Ovary (tissue), 9 donors: ENCODE results near the gene RBM8A. TPM values are rescaled to one million over a fixed set of nuclear protein-coding genes. Genes with fewer than 3 reads are reported as not detected.

Source experiments
- DNase-seq, 5 donors: peaks; one replicate each; pipeline ENCODE4 v3.0.0-alpha.2; 2019 to 2020
- H3K27ac ChIP-seq, 2 donors: fragments of 200-600 bp; one replicate each; pipeline versions ENCODE4 v1.5.1 to v1.8.0; 2019 to 2022
- H3K27me3 ChIP-seq: fragments of 200-600 bp; one replicate; pipeline ENCODE4 v1.8.0; 2022
- H3K36me3 ChIP-seq: fragments of 200-600 bp; sonication (generic); one replicate; pipeline ENCODE4 v1.5.1; 2019
- H3K4me1 ChIP-seq: one replicate; pipeline ENCODE4 v1.8.1; 2013; ENCODE audit warnings: mild to moderate bottlenecking, moderate library complexity; ENCODE audit not compliant: insufficient read depth
- H3K4me3 ChIP-seq: fragments of 200-600 bp; sonication (generic); one replicate; pipeline ENCODE4 v1.5.1; 2017
- H3K9me3 ChIP-seq, 2 donors: fragments of 200-600 bp in 1 of 2; sonication (generic) in 1 of 2; one replicate each; pipeline versions ENCODE4 v1.5.1 to v1.8.1; 2013 to 2019; ENCODE audit warnings: mild to moderate bottlenecking in 1 of 2, moderate library complexity in 1 of 2
- EP300 ChIP-seq: sonication (generic); formaldehyde crosslinking; IDR thresholded peaks from one replicate; pipeline ENCODE4 v1.6.1; 2017; ENCODE audit warnings: antibody characterized with exemption
- POLR2A ChIP-seq: fragments of 450-650 bp; IDR thresholded peaks from one replicate; pipeline ENCODE4 v1.6.1; 2017; ENCODE audit warnings: antibody characterized with exemption, mild to moderate bottlenecking, moderate library complexity
- WGBS, 3 donors: extraction: QIAGEN DNeasy Blood & Tissue Kit in 1 of 3; methylation state at CpG; one replicate each; pipeline versions ENCODE4 v1.1.5 to v1.1.7; 2013 to 2017; 5-methylcytosine and 5-hydroxymethylcytosine counted together
- intact Hi-C, 4 donors: fragments of 100-400 bp; cut with DNase I; formaldehyde crosslinking; loops; one replicate each; pipeline versions ENCODE4 v1.11.0 to v1.15.1; 2022 to 2023
- polyA plus RNA-seq, 2 donors: library from polyadenylated mRNA; stranded (reverse); fragments of 200-250 nt in 1 of 2; fragments of 350-450 nt in 1 of 2; fragmentation: Illumina TruSeq in 1 of 2; extraction: RNeasy Lipid Tissue Mini Kit (QIAGEN cat#74804) in 1 of 2; gene quantifications; one replicate each; pipeline ENCODE4 v1.2.3, GENCODE V29; 2013 to 2014
- total RNA-seq, 7 donors: library from RNA; depleted of rRNA in 2 of 7; stranded (reverse); fragments of >200 nt in 2 of 7; fragmentation: NEBNext Ultra II Directional in 3 of 7; extraction: Animal tissue kit (Norgen Biotek cat#: 25700) in 3 of 7; gene quantifications; one replicate each; pipeline versions ENCODE4 v1.1.0 to v1.2.4, GENCODE V29; 2016 to 2023
- TF ChIP-seq, protein P1 (sequence below), 3 donors: fragments of 450-650 bp in 2 of 3; fragments of 200-600 bp in 1 of 3; IDR thresholded peaks; one replicate each; pipeline versions ENCODE4 v1.5.1 to v1.8.0; 2016 to 2022; ENCODE audit warnings: antibody characterized with exemption in 3 of 3, mild to moderate bottlenecking in 1 of 3
- donor health status: DM: no; HTN: no; CAD: no; lungs with moderate emphysema.
- donor health status: DM: no; HTN: no; CAD: no.
- donor health status: Bipolar disorder and iron deficiency.
- donor health status: DM: yes; HTN: yes; CAD: no.
- donor health status: DM: no; HTN: no; CAD: no.
- donor health status: DM: yes; HTN: yes; CAD: no.

Gene RBM8A
- total and polyA plus RNA-seq, 9 donors = 84.4 to 127 (median 107) TPM

GRCh38 chr1:145887631-145888030 lies 39.7 kb downstream of the RBM8A start:
- H3K4me1 ChIP-seq = peaks cover 5% of the 10 kb centered on the region
- no peak for DNase-seq
- no peaks in the 10 kb centered on the region for H3K27me3 ChIP-seq
- H3K9me3 ChIP-seq = no peaks in the 10 kb centered on the region
- intact Hi-C loops = no loop called here
- H3K27ac ChIP-seq = no peak overlapping the region
- H3K36me3 ChIP-seq = no peaks in the 10 kb centered on the region
- WGBS, 3 donors = 78 to 80% (median 78%) methylated on average over 5 of the region's 5 CpGs
- TF ChIP-seq EP300 (no peak), POLR2A (no peak)
- TF ChIP-seq, protein P1, sequence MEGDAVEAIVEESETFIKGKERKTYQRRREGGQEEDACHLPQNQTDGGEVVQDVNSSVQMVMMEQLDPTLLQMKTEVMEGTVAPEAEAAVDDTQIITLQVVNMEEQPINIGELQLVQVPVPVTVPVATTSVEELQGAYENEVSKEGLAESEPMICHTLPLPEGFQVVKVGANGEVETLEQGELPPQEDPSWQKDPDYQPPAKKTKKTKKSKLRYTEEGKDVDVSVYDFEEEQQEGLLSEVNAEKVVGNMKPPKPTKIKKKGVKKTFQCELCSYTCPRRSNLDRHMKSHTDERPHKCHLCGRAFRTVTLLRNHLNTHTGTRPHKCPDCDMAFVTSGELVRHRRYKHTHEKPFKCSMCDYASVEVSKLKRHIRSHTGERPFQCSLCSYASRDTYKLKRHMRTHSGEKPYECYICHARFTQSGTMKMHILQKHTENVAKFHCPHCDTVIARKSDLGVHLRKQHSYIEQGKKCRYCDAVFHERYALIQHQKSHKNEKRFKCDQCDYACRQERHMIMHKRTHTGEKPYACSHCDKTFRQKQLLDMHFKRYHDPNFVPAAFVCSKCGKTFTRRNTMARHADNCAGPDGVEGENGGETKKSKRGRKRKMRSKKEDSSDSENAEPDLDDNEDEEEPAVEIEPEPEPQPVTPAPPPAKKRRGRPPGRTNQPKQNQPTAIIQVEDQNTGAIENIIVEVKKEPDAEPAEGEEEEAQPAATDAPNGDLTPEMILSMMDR (IDR thresholded peaks at IDR 0.05) = no peak
- H3K4me3 ChIP-seq = no peak overlapping the region

DNA sequence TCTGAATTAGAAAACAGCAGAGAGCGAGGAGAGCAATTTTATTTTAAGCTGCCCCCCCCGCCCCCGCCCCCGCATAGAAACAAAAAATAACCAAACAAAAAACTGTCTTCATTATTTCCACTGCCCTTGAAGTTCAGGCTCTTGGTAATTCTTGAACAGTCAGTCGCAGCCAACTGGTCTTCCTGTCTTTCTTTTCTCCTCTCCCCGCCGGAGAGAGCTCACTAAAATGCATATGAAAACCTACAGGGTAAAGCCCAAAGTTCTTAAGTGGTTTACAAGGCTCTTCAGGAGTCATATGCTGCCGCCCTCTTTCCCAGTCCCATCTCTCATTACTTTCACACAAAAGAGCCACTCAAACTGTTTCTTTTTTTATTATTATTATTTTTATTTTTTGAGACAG lies 40.5 kb downstream of the RBM8A start:
- Histone ChIP-seq H3K4me3 (no peak overlapping the region), H3K27ac (no peak overlapping the region), H3K36me3 (no peaks in the 10 kb centered on the region), H3K4me1 (peaks cover 3% of the 10 kb centered on the region), H3K27me3 (no peaks in the 10 kb centered on the region), H3K9me3 (no peaks in the 10 kb centered on the region)
- intact Hi-C loops = no loop called here
- DNase-seq = no peak
- WGBS, 3 donors = 24 to 38% (median 29%) methylated on average over 8 of the region's 8 CpGs
- TF ChIP-seq POLR2A = no peak
- TF ChIP-seq EP300 = no peak
- TF ChIP-seq, protein P1 (IDR thresholded peaks at IDR 0.05) = no peak

- Histone ChIP-seq H3K27me3 (no peaks in the 10 kb centered on the region), H3K4me3 (peak overlapping the region; percentile 67), H3K9me3 (no peaks in the 10 kb centered on the region), H3K4me1 (no peaks in the 10 kb centered on the region), H3K27ac (no peak overlapping the region), H3K36me3 (no peaks in the 10 kb centered on the region)
- WGBS, 3 donors = 36 to 43% (median 36%) methylated on average over 11 of the region's 11 CpGs
- no peak for TF ChIP-seq EP300
- TF ChIP-seq POLR2A = no peak
- TF ChIP-seq, protein P1 (IDR thresholded peaks at IDR 0.05) = no peak
- intact Hi-C loops = no loop called here
- no peak for DNase-seq
These were observed 40.9 kb downstream of the RBM8A start for GRCh38 chr1:145886390-145886789.

DNA sequence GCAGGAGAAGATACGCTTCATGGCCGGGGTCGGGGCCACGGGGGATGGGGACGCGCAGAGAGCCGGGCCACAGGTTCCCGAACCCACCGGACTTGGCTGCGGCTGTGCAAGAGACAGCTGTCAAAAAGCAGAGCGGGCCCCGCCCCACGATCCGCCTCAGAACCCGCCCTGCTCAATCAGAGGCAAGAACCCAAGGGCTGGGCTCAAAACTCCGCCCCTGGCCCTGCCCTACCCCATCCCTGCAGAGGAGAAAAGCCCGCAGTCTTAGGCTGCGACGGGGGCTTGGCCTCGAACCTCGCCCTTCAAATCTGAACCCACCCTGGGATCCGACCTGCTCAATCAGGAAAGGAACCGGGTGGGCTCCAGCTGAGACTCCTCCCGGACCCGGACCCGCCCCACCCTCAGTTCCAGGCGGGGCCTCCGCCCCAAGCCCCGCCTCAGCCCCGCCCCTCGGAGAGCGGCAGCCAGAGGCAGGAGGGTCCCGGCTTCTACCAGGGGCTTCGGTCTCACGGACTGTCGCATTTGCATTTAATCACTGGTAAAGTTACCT lies 41.5 kb downstream of the RBM8A start, which contains the start of gene ANKRD35:
TSS of gene ANKRD35 (minus strand) at position 129 of the 550 bp plus-strand sequence. CDS start at position 21, 108 bp downstream.
- intact Hi-C loops = no loop called here
- Histone ChIP-seq H3K4me3 (peak within 1 kb of the TSS; percentile 67), H3K27me3 (no peaks in the 10 kb centered on the region), H3K27ac (no peak within 1 kb of the TSS), H3K9me3 (no peaks in the 10 kb centered on the region), H3K36me3 (no peaks in the 10 kb centered on the region), H3K4me1 (no peaks in the 10 kb centered on the region)
- DNase-seq = peak; percentile 51 to 81 (median 72)
- WGBS, 3 donors = 1% methylated on average over 31 to 36 of the region's 36 CpGs
- TF ChIP-seq POLR2A (no peak), EP300 (no peak)
- TF ChIP-seq, protein P1 (IDR thresholded peaks at IDR 0.05) = no peak
